GM12892 (cell line): Measurements from ENCODE around the gene DNAJC13.

Experiments
- POLR2A ChIP-seq: IDR thresholded peaks from 2 replicates; pipeline ENCODE4 v1.6.1; 2011; ENCODE audit warnings: low read depth, low read length, control low read depth
- POLR2AphosphoS5 ChIP-seq: IDR thresholded peaks from 2 replicates; pipeline ENCODE4 v1.6.1; 2011; ENCODE audit warnings: low read depth, low read length, control low read depth

GRCh38 chr3:132545471-132545870 lies 128.2 kb downstream of the DNAJC13 start:
- TF ChIP-seq POLR2A (no peak), POLR2AphosphoS5 (no peak)
